Endothelial cell of umbilical vein (primary cell): Measurements from ENCODE around the gene FTH1.

Experiments
- CTCF ChIP-seq, 2 donors: IDR thresholded peaks; 1 replicate in 1 of 2; 2 replicates in 1 of 2; pipeline ENCODE4 v1.5.1; 2011; ENCODE audit warnings: low read length in 2 of 2, mild to moderate bottlenecking in 2 of 2, moderate library complexity in 2 of 2, control low read depth in 1 of 2, inconsistent platforms in 1 of 2, low read depth in 1 of 2; ENCODE audit not compliant: insufficient read depth in 1 of 2; ENCODE audit errors: extremely low read depth in 1 of 2
- EZH2 ChIP-seq: IDR thresholded peaks from 2 replicates; pipeline ENCODE4 v1.6.1; 2012; ENCODE audit warnings: borderline replicate concordance, low read depth, mild to moderate bottlenecking, moderate library complexity, low read length, inconsistent platforms; ENCODE audit not compliant: severe bottlenecking
- GATA2 ChIP-seq: IDR thresholded peaks from 2 replicates; pipeline ENCODE4 v1.7.0; 2011; ENCODE audit warnings: low read depth, mild to moderate bottlenecking, moderate library complexity, mixed read lengths, low read length; ENCODE audit not compliant: insufficient read length, insufficient read depth
- MYC ChIP-seq: IDR thresholded peaks from one replicate; pipeline ENCODE4 v1.6.1; 2011; ENCODE audit warnings: mild to moderate bottlenecking, low read depth, low read length
- POLR2A ChIP-seq: IDR thresholded peaks from 2 replicates; pipeline ENCODE4 v1.6.1; 2012; ENCODE audit warnings: low read depth, mild to moderate bottlenecking, control low read depth, low read length

GRCh38 chr11:61925736-61926135 is 41.7 kb downstream of the FTH1 start:
- TF ChIP-seq CTCF (IDR thresholded peaks at IDR 0.05; ENCODE audit: extremely low read depth in 1 of 2, insufficient read depth in 1 of 2, low read depth in 1 of 2, low read length in 2 of 2): no peak
- TF ChIP-seq MYC: no peak
- no peak for TF ChIP-seq POLR2A
- TF ChIP-seq GATA2: no peak
- TF ChIP-seq EZH2: no peak
